GM18499 (cell line): ENCODE measurements around the gene UHRF2.
"Not testable (repeated sequence)": the region's sequence is repeated elsewhere in the genome, so short reads cannot be mapped to it uniquely, and the experiment has no call there.

Experiments used
- ATAC-seq: cut with Tn5 transposase; IDR thresholded peaks from one replicate; pipeline ENCODE4 v1.9.1; 2021; ENCODE audit warnings: moderate number of reproducible peaks; ENCODE audit not compliant: insufficient read depth, unreplicated experiment

Gene UHRF2

DNA sequence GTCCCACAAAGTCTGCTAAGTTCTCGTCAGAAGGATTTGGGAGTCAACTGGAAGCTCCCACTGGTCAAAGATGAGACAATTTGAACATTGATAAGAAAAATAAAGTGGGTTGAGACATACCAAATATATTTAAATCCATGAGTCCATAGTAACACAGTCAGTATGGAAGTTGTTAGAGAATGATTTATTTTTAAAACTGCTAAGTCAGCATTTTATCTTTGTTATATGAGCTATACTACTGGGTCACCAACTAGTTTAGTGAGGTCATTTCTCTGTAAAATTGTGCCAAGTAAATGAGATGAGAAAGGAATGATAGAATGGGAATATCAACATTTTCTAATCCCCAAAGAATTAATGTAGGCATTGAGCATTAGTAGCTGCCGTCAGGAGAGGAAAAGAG, 60.2 kb downstream of the UHRF2 start:
- ATAC-seq = no peak

DNA sequence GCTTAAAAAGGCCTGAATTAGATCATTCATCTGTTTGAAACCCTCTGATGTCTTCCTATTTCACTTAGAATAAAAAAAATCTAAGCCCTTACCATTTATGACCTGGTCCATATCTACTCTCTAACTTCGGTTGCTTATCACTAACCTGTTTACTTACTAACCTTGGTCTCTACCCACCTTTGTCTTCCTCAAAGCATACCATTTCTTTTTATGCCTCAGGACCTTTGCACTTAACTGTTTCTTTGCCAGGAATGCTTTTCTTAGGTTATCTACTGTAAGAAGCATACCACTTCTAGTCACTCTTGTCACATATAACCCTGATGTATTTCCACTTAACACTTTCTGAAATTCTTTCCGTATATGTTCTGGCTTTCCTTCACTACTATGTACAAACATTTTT, 67.0 kb downstream of the UHRF2 start:
- no peak for ATAC-seq

- no peak for ATAC-seq
Measured at GRCh38 chr9:6484210-6484609, 71.2 kb downstream of the UHRF2 start.

- ATAC-seq = no peak
Measured at GRCh38 chr9:6488395-6488794, 75.4 kb downstream of the UHRF2 start.

- no peak for ATAC-seq
Measured at GRCh38 chr9:6489099-6489498, 76.1 kb downstream of the UHRF2 start.

DNA sequence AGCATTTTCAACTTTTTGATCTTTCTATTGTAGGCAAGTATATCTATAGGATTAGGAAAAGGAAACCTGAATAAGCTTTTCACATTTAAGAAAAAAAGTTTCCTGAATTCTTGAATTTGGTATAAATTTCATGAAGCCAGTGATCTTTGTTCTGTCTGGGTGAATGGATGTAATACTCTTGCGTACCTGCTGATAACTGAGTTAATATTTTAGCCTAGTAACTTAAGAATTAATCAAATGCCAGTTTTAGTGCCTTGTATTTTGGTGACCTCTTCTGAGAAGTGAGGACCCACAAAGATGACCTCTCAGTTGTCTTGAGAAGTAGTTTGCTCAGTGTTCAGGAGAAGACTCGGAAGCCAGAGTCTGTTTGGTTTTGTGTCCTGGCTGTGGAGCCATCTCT, 77.9 kb downstream of the UHRF2 start:
- ATAC-seq = no peak

DNA sequence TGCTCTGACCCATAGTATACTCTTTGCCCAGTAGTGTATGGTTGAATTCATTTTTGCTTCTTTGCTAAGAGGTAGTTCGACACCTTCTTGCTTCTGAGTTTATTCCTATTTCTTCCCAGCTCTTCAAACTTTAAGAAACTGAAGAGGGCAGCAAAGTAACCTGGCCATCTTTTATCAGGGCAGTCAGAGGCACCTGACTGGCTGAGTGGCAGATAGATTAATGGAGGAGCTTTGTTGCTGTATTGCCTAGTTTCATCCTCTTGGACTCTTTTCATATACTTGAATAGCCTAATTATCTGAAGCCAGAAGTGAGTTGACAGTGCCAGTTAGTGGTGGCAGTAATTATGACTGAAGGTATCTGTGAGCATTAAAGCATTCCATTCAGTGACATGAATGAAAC, 82.5 kb downstream of the UHRF2 start:
- ATAC-seq = no peak

DNA sequence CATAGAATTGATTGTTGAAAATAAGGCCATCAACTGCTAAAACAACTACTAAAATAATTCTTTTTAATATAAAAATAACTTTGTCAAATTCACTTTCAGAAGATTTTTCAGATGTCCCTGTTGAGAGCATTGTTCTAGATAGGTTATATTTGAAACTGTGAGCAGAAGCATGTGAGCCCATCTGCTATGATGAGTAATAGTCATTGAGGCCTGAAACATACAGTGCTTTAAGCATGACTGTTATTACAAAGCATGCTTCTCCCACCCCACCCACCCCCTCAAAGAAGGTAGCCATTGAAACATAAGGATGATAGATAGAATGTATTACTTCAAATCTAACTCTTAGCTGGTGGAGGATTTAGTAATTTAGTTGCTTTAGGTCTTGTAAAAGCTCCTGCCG, 86.0 kb downstream of the UHRF2 start:
- ATAC-seq = no peak

DNA sequence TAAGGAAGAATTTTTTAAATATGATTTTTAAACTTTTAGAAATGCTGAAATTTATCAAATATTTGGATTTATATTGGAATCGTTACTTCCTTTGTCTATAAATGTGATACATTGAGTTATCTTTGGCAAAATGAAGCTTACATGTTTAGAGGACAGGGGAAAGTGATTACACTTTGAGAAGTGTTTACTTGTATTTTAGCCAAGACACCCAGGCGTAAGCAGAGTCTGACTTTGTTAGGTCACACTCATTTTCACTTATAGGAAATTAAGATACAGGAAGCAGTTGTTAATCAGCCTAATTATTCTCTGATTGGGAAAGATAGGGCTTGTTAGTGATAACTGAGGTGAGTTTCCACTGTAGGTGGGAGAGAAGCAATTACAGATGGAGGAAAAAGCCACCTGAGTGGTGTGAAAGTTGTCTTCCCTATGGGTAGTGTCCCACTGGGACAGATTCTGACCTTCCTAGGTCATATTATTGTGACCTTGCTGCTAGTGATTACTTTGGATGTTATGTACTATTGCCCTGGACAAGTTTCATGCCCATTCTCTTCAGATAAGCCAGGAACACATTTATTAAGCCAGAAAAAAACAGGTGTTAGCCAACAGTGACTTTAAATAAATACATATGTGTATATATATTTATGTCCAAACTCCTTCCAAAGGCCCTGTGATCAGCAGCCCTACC, 88.7 kb downstream of the UHRF2 start:
- no peak for ATAC-seq

DNA sequence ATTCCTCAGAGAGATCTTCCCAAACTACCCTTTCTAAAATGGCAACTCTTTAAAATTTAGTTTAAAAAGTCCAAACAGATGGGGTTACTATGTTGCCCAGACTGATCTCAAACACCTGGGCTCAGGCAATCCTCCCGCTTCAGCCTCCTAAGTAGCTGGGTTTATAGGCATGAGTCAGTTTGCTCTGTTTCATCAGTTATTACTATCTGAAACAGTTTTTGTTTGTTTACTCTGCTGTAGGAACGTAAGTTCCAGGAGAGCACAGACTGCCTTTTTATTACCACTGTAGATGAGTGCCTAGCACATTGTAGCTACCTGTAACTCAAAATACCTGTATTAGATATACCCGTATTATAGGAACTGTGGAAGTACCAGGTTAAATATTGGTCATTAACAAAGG, 89.4 kb downstream of the UHRF2 start:
- ATAC-seq = no peak

- ATAC-seq = no peak
Measured at GRCh38 chr9:6506571-6506970, 93.6 kb downstream of the UHRF2 start.

DNA sequence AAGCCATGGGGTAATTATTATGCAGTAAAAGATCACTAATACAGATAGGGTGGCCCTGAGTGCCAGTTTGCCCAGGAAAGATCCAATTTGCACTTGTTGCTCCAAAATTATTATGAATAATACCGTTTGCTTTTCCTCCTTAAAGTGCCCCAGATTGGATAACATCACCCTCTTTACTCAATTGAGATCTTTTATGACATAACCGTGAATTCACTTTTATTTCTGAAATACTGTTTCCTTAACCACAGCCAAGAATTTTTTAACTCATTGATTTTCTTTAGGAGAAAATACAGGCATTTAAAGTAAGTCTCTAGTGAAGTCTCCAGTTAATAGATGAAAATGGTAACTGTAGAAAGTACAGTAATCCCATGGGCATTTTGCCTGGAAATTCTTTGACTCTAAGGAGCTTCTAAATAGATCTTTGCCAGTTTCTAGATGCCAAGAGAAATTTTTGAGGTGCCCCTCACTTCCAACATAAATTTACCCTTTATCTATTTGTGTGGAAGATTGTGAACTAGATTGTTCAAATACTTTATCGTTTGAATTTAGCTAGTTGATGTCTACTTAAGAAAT, 99.2 kb downstream of the UHRF2 start:
- ATAC-seq = no peak

GRCh38 chr9:6522263-6522662, 109.3 kb downstream of the UHRF2 start:
- ATAC-seq = no peak

- no peak for ATAC-seq
Measured at GRCh38 chr9:6525326-6526045, 112.5 kb downstream of the UHRF2 start.

DNA sequence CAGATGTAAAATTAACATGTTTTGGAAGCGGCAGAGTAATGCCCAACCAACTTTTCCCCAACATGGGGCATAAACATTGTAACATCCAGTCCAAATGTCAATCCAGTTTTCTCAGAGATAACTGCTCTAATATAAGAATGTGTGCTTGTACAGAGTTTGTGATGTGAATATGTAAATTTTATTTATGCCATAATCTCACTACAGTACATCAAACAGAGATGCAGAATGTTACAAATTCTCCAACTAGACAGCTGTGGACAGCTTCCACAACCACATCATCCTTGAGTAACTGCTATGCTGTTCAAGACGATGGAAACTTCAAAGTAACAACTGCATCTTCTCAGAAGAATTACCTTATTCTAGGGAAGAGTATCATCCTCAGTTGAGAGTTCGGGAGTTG, 122.6 kb downstream of the UHRF2 start:
- no peak for ATAC-seq

- ATAC-seq = no peak
Measured at GRCh38 chr9:6538666-6539071, 125.7 kb downstream of the UHRF2 start.

- not testable (repeated sequence) for ATAC-seq
Measured at GRCh38 chr9:6542617-6543016, 129.6 kb downstream of the UHRF2 start.

DNA sequence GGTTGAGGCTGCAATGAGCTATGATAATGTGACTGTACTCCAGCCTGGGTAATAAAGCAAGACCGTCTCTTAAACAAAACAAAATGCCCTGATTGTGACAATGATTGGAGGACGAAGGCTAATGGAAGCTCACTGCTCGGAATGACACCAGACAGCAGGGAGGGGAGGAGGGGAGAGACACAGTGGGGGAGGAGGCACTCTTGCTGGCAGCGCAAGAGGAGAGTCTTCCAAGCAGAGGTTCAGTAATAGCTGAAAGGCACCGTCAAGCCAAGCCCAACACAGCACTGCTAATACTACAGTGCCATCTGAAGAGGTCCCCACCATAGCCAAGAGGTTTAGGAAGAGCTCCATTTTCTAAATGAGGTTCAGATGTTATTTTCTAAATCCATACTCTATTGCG, 130.2 kb downstream of the UHRF2 start:
- no peak for ATAC-seq

GRCh38 chr9:6545017-6545691, 132.2 kb downstream of the UHRF2 start:
- no peak for ATAC-seq

GRCh38 chr9:6549106-6549800, 136.3 kb downstream of the UHRF2 start:
- no peak for ATAC-seq

DNA sequence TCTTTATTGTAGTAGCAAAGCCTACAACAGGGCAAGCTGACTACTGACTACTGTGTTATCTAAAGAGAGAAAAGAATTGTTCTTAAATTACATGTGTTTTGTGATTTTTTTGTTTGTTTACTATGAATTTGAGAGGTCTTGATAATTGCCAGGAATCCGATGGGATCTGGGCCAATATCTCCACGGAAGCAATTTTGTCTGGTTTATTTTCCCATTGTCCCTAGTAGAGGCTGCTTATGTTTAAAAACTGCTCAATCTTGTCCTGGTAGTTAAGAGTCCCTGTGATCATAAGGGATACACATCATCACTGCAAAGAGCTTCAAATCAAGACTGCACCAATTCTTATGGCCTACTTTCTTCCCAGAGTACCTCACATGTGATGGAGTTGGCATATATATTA, 138.1 kb downstream of the UHRF2 start:
- no peak for ATAC-seq
